ENCODE results near the gene ABHD5.

Gene ABHD5

GRCh38 chr3:43755516-43756200 is 64.9 kb downstream of the ABHD5 start:
- no peak for DNase-seq (ENCODE audit: low read depth in 2 of 2)

DNA sequence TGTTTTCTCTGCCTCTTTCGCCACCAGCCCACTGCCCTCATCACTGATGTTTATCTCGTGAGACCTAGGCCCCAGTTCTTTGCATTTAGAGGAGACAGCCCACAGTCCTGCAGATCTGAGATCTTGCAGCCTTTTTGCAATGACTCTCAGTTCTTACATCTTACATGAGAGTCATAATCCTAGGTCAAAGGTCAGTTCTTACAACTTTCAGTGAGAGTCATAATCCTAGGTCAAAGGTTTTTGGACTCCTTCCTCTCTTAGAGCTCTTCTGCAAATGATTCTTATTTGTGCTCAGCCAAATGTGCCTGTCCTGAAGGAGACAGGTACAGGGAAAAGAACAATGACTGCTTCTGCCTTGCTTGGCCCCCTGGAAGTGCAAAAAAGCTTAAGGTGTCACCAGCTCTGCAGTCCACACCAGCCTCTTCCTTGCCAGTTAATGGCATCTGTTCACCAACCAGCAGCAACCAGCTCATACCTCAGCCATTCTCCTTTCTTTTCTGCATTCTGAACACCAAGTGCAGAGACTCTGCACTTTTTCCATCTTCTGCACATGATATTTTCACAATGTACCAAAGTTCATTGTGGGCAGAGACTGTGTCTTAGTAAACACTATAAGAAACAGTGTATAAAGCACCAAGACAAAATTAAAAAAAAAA is 67.1 kb downstream of the ABHD5 start:
- no peak for DNase-seq (ENCODE audit: low read depth in 2 of 2)

DNA sequence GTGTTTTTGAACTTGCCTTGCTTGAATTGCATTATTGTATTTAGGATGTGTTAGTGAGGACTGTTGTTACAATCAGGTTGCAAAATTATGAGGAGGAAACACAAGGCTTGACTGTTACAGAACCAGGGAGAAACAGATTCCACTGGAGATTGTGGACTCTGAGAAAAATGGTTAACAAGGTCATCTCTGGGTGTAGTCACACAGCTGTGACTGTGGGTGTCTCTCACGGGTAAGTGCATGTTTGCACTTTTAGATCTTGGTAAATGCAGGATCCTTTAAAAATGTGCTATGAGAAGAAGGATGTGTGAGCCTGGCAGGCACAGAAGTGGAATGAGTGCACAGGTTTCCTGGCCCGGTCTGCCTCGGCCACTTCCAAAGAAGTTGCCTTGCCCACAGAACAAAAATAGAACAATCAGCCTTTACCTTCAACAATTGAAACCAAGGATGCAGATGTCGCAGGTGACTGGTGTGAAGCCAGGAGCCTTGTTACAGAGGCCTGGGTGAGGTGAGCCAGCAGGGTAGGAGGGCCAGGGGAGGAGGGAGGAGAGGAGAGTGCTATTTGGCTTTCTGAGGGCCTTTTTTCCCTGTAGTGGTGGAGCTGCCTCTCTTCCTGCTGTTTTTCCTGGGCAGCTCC is 68.0 kb downstream of the ABHD5 start:
- no peak for DNase-seq (ENCODE audit: low read depth in 2 of 2)

GRCh38 chr3:43759297-43759782 is 68.6 kb downstream of the ABHD5 start:
- no peak for DNase-seq (ENCODE audit: low read depth in 2 of 2)

GRCh38 chr3:43759938-43760337 is 69.2 kb downstream of the ABHD5 start:
- DNase-seq (ENCODE audit: low read depth in 2 of 2), result no peak

DNA sequence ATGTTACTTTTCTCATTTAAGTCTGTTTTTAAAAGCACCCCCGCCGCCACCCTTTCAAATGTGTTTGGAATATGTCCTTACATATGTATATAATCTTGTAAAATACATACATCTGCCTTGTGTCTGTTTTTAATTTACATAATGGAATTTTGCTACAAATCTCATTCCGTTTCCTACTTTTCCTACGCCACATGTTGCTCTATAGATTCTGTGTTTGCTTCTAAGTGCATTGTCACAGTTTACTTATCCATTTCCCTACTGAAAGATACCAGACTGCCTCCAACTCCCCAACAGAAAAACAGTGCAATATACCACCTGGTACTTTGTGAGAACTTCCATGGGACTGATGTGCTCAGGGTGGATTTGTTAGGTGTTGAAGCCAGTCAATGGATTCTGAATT is 70.2 kb downstream of the ABHD5 start:
- DNase-seq (ENCODE audit: low read depth in 2 of 2), result no peak

GRCh38 chr3:43762451-43762850 is 71.7 kb downstream of the ABHD5 start:
- no peak for DNase-seq (ENCODE audit: low read depth in 2 of 2)

- DNase-seq (ENCODE audit: low read depth in 2 of 2), result no peak
These were observed 73.3 kb downstream of the ABHD5 start for GRCh38 chr3:43764056-43764455.

DNA sequence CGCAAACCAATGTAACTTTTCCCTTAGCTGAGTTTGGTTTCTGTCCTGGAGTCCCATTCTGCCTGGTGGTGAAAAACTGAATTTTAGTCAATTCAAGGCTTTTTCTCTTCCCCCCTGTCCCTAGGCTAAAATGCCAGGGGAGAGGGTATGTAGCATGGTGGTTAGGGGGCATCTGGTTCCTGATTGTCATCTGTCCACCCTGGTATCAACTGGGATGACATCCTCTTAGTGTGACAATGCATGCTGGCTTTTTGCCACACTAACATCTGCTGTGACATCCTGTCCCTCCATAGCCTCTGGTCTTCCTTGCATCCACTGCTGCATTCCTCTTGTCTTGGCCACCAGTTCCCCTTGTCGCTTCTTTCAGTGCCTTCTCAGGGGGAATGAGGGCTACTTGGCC is 73.7 kb downstream of the ABHD5 start:
- no peak for DNase-seq (ENCODE audit: low read depth in 2 of 2)

GRCh38 chr3:43765521-43765971 is 74.8 kb downstream of the ABHD5 start:
- DNase-seq (ENCODE audit: low read depth in 2 of 2), result no peak

- DNase-seq (ENCODE audit: low read depth in 2 of 2), result no peak
These were observed 76.1 kb downstream of the ABHD5 start for GRCh38 chr3:43766672-43767465.

DNA sequence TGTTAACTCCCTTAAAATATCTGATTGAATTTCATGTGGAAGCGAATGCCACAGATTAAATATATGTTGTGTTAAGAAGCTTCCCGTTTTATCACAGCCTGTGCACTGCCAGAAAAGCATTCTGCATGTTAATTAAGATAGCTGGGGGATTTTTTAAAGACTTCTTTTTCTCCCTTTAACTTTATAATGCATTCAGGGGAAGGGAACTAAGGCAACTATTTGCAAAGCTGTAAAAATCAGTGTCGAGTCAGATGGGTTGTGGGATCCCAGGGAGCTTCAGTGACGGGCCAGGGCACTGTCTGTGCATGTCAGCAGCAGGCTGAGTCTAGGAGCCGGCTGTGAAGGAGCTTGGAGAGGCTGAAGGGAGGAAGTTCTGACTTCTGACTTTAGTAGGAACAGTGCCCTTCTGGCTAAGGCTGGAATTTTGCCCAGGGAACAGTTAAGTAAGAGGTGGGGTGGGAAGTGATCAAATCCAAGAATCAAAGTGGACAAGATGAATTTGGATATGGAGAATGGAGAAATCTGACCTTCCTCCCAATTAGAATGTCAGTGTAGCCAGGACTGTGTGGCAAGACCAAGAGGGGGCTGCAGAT is 77.7 kb downstream of the ABHD5 start:
- DNase-seq (ENCODE audit: low read depth in 2 of 2), result no peak

GRCh38 chr3:43769097-43769884 is 78.6 kb downstream of the ABHD5 start:
- DNase-seq (ENCODE audit: low read depth in 2 of 2), result peak; percentile 54 to 59

DNA sequence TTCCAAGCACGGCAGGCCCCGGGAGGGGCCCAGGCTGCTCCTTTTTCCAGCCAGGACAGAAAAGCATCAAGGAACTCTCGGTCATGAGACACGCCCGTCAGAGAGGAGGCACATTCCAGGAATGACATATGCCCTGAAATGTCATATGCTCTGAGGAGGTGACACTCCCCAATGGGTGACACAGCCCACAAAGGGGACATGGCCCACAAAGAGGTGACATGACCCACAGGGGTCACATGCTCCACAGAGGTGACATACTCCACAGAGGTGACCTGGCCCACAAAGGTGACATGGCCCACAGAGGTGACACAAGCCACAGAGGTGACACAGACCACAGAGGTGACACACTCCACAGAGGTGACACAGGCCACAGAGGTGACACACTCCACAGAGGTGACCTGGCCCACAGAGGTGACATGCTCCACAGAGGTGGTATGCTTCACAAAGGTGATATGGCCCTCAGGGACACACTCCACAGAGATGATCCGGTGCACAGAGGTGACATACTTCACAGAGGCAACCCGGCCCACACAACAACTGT is 79.2 kb downstream of the ABHD5 start:
- DNase-seq (ENCODE audit: low read depth in 2 of 2), result no peak

DNA sequence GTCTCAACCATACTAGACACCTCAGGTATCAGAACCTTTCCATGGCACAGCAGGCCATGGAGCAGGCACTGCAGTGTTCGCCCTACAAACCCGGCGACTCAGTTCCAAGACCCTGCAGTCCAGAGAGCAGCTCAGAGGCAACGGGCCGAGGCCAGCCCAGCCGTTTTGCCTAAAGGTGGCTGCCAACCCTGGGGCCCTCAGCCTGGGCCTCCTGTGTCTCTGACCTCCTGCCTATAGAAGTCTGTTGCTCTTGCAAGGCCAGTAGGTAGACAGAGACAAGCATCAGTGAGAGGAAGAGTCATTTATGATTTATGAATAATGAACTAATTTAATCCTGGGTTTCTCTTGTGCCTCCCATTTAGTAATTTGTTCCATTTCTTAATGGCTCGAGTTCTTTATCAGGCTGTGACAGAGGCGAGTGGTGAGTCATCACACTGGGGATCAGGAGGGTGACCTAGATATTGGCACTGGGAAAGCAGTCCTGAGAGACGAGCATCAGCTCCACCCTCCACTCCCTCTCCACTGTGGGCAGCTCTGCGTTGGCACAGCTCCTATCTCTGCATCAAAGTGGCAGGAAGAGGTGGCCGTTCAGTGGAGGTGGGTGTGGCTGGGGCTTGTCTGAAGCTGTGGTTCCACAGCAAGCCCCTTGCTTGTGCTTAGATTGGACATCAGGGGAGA is 79.8 kb downstream of the ABHD5 start:
- DNase-seq (ENCODE audit: low read depth in 2 of 2), result no peak

- DNase-seq (ENCODE audit: low read depth in 2 of 2), result no peak
These were observed 80.9 kb downstream of the ABHD5 start for GRCh38 chr3:43771610-43772009.

GRCh38 chr3:43773273-43774094 is 82.7 kb downstream of the ABHD5 start:
- no peak for DNase-seq (ENCODE audit: low read depth in 2 of 2)

- DNase-seq (ENCODE audit: low read depth in 2 of 2), result no peak
These were observed 84.1 kb downstream of the ABHD5 start for GRCh38 chr3:43774799-43775198.

GRCh38 chr3:43776101-43776500 is 85.4 kb downstream of the ABHD5 start:
- DNase-seq (ENCODE audit: low read depth in 2 of 2), result no peak
